Measurements from ENCODE around the gene NID2. TPM values are rescaled to one million over a fixed set of nuclear protein-coding genes. Genes with fewer than 3 reads are reported as not detected.

Gene NID2
- total and polyA plus RNA-seq, 4 donors = 3.4 to 116 (median 7.8) TPM

DNA sequence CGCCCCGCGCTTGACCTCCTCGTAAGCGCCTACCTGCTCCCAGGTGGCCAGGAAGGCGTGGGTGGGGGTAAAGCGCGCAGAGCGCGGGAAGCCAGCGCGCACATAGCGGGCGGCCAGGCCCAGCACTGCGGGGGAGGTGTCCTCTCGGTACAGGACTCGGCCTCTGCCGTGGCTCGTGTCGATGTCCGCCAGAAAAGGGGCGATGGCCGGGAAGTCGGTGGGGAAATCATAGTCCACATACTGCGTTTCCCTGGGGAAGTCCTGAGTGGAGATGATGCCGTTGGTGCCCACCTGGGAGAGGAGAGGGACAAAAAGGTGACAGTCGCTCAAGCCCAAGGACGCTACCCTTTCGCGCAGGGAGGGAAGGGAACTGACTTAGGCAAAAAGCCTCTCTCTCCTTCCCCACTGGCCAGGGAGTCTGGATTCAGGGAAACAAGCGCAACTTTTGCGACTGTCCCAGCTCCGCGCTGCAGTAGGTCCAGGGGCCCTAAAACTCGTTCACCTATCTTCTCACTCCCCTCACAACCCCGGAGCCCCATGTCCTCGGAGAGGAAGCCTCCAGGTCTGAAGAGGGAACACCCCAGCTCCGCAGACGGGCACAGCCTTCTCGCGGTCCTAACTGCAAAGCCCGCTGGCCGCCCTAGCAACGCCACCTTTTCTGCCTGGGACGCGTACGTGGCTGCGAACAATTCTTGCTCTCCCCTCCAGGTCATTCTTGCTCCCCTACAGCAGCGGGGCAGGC lies 815 bp downstream of the NID2 start:
- Histone ChIP-seq H3K27me3 (ENCODE audit: control insufficient read depth in 3 of 3, insufficient read depth in 3 of 3, low read length in 2 of 3) (no peaks in the 10 kb centered on the region), H3K9ac (ENCODE audit: insufficient read depth in 1 of 2, low read length in 2 of 2) (peak overlapping the region; percentile 48 to 61), H3K4me1 (ENCODE audit: control insufficient read depth in 5 of 5, insufficient read depth in 5 of 5, low read length in 5 of 5) (peaks cover 10 to 40% (median 20%) of the 10 kb centered on the region in 5 donors), H3K36me3 (ENCODE audit: control insufficient read depth in 4 of 4, insufficient read depth in 4 of 4, low read length in 4 of 4) (peaks cover 0 to 8% (median 3%) of the 10 kb centered on the region in 4 donors), H3K9me3 (ENCODE audit: control insufficient read depth in 4 of 4, insufficient read depth in 3 of 4, low read length in 3 of 4) (no peaks in the 10 kb centered on the region), H3K27ac (ENCODE audit: low read depth in 1 of 2, low read length in 1 of 2) (peak overlapping the region; percentile 48 to 76), H3K4me3 (peak overlapping the region; percentile 64)
- TF ChIP-seq, protein P1, sequence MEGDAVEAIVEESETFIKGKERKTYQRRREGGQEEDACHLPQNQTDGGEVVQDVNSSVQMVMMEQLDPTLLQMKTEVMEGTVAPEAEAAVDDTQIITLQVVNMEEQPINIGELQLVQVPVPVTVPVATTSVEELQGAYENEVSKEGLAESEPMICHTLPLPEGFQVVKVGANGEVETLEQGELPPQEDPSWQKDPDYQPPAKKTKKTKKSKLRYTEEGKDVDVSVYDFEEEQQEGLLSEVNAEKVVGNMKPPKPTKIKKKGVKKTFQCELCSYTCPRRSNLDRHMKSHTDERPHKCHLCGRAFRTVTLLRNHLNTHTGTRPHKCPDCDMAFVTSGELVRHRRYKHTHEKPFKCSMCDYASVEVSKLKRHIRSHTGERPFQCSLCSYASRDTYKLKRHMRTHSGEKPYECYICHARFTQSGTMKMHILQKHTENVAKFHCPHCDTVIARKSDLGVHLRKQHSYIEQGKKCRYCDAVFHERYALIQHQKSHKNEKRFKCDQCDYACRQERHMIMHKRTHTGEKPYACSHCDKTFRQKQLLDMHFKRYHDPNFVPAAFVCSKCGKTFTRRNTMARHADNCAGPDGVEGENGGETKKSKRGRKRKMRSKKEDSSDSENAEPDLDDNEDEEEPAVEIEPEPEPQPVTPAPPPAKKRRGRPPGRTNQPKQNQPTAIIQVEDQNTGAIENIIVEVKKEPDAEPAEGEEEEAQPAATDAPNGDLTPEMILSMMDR (IDR thresholded peaks at IDR 0.05; ENCODE audit: control extremely low read depth, extremely low read depth) = no peak
- 3% methylated on average over 49 of the region's 49 CpGs for WGBS, 2 donors
- DNase-seq (peak; percentile 39 to 74 (median 64)), ATAC-seq (ENCODE audit: insufficient read depth, low FRiP score) (no peak)

DNA sequence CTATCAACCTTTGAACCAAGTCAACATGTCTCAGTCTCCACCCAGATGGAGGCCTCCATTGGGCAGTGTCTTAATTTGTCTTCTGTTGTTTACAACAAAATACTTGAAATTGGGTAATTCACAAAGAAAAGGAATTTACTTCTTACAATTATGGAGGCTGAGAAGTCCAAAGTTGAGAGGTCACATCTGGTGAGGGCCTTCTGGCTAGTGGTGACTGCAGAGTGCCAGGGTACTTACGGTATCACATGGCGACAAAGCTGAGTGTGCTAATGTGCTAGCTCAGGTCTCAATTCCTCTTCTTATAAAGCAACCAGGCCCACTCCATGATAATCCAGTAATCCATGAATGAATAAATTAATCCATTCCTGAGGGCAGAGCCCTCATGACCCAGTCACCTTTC lies 4.7 kb downstream of the NID2 start:
- ATAC-seq (ENCODE audit: insufficient read depth, low FRiP score) (no peak), DNase-seq (no peak)
- peaks cover 21 to 60% (median 39%) of the 10 kb centered on the region in 5 donors for H3K4me1 ChIP-seq (ENCODE audit: control insufficient read depth in 5 of 5, insufficient read depth in 5 of 5, low read length in 5 of 5)
- no peak overlapping the region for H3K4me3 ChIP-seq
- no peaks in the 10 kb centered on the region for H3K9me3 ChIP-seq (ENCODE audit: control insufficient read depth in 4 of 4, insufficient read depth in 3 of 4, low read length in 3 of 4)
- H3K27ac ChIP-seq (ENCODE audit: low read depth in 1 of 2, low read length in 1 of 2) = no peak overlapping the region
- H3K9ac ChIP-seq (ENCODE audit: insufficient read depth in 1 of 2, low read length in 2 of 2) = no peak overlapping the region
- 88% methylated on average over 2 of the region's 2 CpGs for WGBS, 2 donors
- H3K27me3 ChIP-seq (ENCODE audit: control insufficient read depth in 3 of 3, insufficient read depth in 3 of 3, low read length in 2 of 3) = no peaks in the 10 kb centered on the region
- TF ChIP-seq, protein P1 (IDR thresholded peaks at IDR 0.05; ENCODE audit: control extremely low read depth, extremely low read depth) = no peak
- H3K36me3 ChIP-seq (ENCODE audit: control insufficient read depth in 4 of 4, insufficient read depth in 4 of 4, low read length in 4 of 4) = peaks cover 0 to 12% (median 3%) of the 10 kb centered on the region in 4 donors

DNA sequence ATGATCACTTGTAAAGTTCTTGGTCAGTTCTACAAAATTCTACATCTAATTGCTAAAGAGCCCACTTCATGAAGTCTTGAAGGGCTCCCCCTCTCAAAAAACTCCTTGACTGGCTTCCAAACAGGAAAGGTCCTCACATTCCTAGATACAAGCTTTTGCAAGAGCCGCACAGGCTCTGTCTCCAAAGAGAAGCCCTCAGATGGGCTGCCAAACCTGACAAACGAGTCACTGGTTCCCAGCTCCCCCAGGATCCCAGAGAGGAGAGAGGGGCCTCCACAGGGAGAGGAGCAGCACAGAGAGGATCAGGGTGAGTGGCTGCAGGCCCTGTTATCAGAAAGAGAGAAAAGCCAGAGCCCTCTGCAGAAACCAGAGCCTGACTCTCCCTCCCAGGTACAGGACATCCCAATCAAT lies 5.8 kb downstream of the NID2 start:
- peaks cover 13 to 67% (median 46%) of the 10 kb centered on the region in 5 donors for H3K4me1 ChIP-seq (ENCODE audit: control insufficient read depth in 5 of 5, insufficient read depth in 5 of 5, low read length in 5 of 5)
- TF ChIP-seq, protein P1 (IDR thresholded peaks at IDR 0.05; ENCODE audit: control extremely low read depth, extremely low read depth) = no peak
- H3K27me3 ChIP-seq (ENCODE audit: control insufficient read depth in 3 of 3, insufficient read depth in 3 of 3, low read length in 2 of 3) = no peaks in the 10 kb centered on the region
- H3K27ac ChIP-seq (ENCODE audit: low read depth in 1 of 2, low read length in 1 of 2) = peak overlapping the region in 1 of 2 donors; percentile 75
- 30 to 64% methylated on average over 2 of the region's 2 CpGs for WGBS, 2 donors
- no peaks in the 10 kb centered on the region for H3K9me3 ChIP-seq (ENCODE audit: control insufficient read depth in 4 of 4, insufficient read depth in 3 of 4, low read length in 3 of 4)
- H3K4me3 ChIP-seq = no peak overlapping the region
- ATAC-seq (ENCODE audit: insufficient read depth, low FRiP score) = no peak
- peaks cover 0 to 16% (median 5%) of the 10 kb centered on the region in 4 donors for H3K36me3 ChIP-seq (ENCODE audit: control insufficient read depth in 4 of 4, insufficient read depth in 4 of 4, low read length in 4 of 4)
- DNase-seq = peak; percentile 75 to 88 (median 82)
- no peak overlapping the region for H3K9ac ChIP-seq (ENCODE audit: insufficient read depth in 1 of 2, low read length in 2 of 2)
